ENCODE results near the gene LRRC28. TPM values are rescaled to one million over a fixed set of nuclear protein-coding genes. Genes with fewer than 3 reads are reported as not detected.
A peak's percentile ranks its signal among the peaks of the same experiment; 100 is the strongest.

Gene LRRC28
- total RNA-seq, 1 experiment from 2014 or later = 39.3 TPM

- Histone ChIP-seq H3K4me1 (ENCODE audit: control insufficient read depth, insufficient read depth, low read length) (peaks cover 40% of the 10 kb centered on the region), H3K27ac (ENCODE audit: low read length) (peak overlapping the region; percentile 97), H3K4me3 (ENCODE audit: low read depth in 2 of 2, low read length in 2 of 2) (peak overlapping the region; percentile 79 to 96), H3K27me3 (ENCODE audit: control insufficient read depth, insufficient read depth, low read length) (no peaks in the 10 kb centered on the region), H3K36me3 (ENCODE audit: control insufficient read depth, insufficient read depth, low read length) (peaks cover 7% of the 10 kb centered on the region), H3K9me3 (ENCODE audit: control insufficient read depth, insufficient read depth, low read depth, low read length) (no peaks in the 10 kb centered on the region)
- ChIA-PET CTCF (no interaction called here), POLR2A (no interaction called here)
- TF ChIP-seq CTCF (IDR thresholded peaks at IDR 0.05) (no peak), TCF7L2 (IDR thresholded peaks at IDR 0.05; ENCODE audit: low read depth, low read length) (no peak), POLR2AphosphoS5 (IDR thresholded peaks at IDR 0.05; ENCODE audit: low read depth, low read length) (no peak)
- DNase-seq (ENCODE audit: low read depth, low spot score) (no peak), ATAC-seq (no peak)
- TSS peak; percentile 72 for BruUV-seq (replicated peaks)
- intact Hi-C loops (cut with micrococcal nuclease; ENCODE audit: unreplicated experiment) (no loop called here), in situ Hi-C loops (cut with HindIII; ENCODE audit: low pct_unique_long_range_greater_than_20kb, low sequenced_read_pairs) (no loop called here)
These were observed 1.0 kb downstream of the LRRC28 start for GRCh38 chr15:99252326-99252725.

- Histone ChIP-seq H3K27me3 (ENCODE audit: control insufficient read depth, insufficient read depth, low read length) (no peaks in the 10 kb centered on the region), H3K36me3 (ENCODE audit: control insufficient read depth, insufficient read depth, low read length) (peaks cover 9% of the 10 kb centered on the region), H3K4me1 (ENCODE audit: control insufficient read depth, insufficient read depth, low read length) (peaks cover 30% of the 10 kb centered on the region), H3K4me3 (ENCODE audit: low read depth in 2 of 2, low read length in 2 of 2) (no peak overlapping the region; a peak in 1 of 4 replicates), H3K9me3 (ENCODE audit: control insufficient read depth, insufficient read depth, low read depth, low read length) (no peaks in the 10 kb centered on the region), H3K27ac (ENCODE audit: low read length) (peak overlapping the region; percentile 72; the same call in 1 of the 2 replicates)
- DNase-seq (ENCODE audit: low read depth, low spot score) (no peak), ATAC-seq (no peak)
- TF ChIP-seq CTCF (IDR thresholded peaks at IDR 0.05) (peak; percentile 11; the same call in 1 of the 2 replicates), POLR2AphosphoS5 (IDR thresholded peaks at IDR 0.05; ENCODE audit: low read depth, low read length) (no peak), TCF7L2 (IDR thresholded peaks at IDR 0.05; ENCODE audit: low read depth, low read length) (no peak), REST (IDR thresholded peaks at IDR 0.05; ENCODE audit: insufficient read depth in 1 of 2, low read depth in 2 of 2, low read length in 1 of 2) (no peak)
- intact Hi-C loops (cut with micrococcal nuclease; ENCODE audit: unreplicated experiment) (no loop called here), in situ Hi-C loops (cut with HindIII; ENCODE audit: low pct_unique_long_range_greater_than_20kb, low sequenced_read_pairs) (no loop called here)
- POLR2A ChIA-PET = interaction anchor here (0.7 kb wide), 1 partner anchor 480 kb away, joined by 9 read pairs; the partner anchor contains the start of gene LYSMD4
- no TSS peak for BruUV-seq (replicated peaks)
- CTCF ChIA-PET = no interaction called here
These were observed 2.3 kb downstream of the LRRC28 start for GRCh38 chr15:99253381-99254090.
